GM12878 (cell line): Measurements from ENCODE around the gene C20orf202. TPM values are rescaled to one million over a fixed set of nuclear protein-coding genes. Genes with fewer than 3 reads are reported as not detected.

ENCODE experiments used
- ATAC-seq: fragments of 200-7000 bp; cut with Tn5 transposase; 3 replicates; pipeline ENCODE4 v1.9.1; 2020; ENCODE audit warnings: mild to moderate bottlenecking, moderate library complexity
- BruUV-seq: library from RNA; stranded (reverse); fragments of 400-500 nt; replicated peaks from 2 replicates; lab custom pipeline; 2021; lab: Mats Ljungman, UMichigan
- CTCF ChIA-PET: fragments of 300-600 bp; sonication (Branson Sonifier 250); formaldehyde crosslinking; extraction: SDS; loops from one replicate; lab custom pipeline; 2021; ENCODE audit warnings: inconsistent platforms; lab: Yijun Ruan, JAX
- POLR2A ChIA-PET: fragments of 350-600 bp; formaldehyde crosslinking; extraction: SDS; loops from one replicate; lab custom pipeline; 2021; ENCODE audit warnings: inconsistent platforms; lab: Charles Lee
- RAD21 ChIA-PET: fragments of 300-600 bp; sonication (Branson Sonifier 250); formaldehyde crosslinking; loops from one replicate; lab custom pipeline; 2023; ENCODE audit warnings: antibody characterized with exemption; ENCODE audit not compliant: unreplicated experiment; lab: Charles Lee
- SMC1A ChIA-PET: fragments of 300-600 bp; sonication (Branson Sonifier 250); formaldehyde crosslinking; loops from one replicate; lab custom pipeline; 2023; ENCODE audit not compliant: unreplicated experiment, uncharacterized antibody; lab: Charles Lee
- DNase-seq: peaks from one replicate; pipeline ENCODE4 v3.0.0-alpha.2; 2011; ENCODE audit warnings: low read depth, low spot score
- FAIRE-seq: peaks from 3 replicates; lab custom pipeline; 2011; peaks lifted over from hg19 to GRCh38; lab: Jason Lieb, UNC
- H2AFZ ChIP-seq: 2 replicates; pipeline ENCODE4 v1.6.0; 2011; ENCODE audit warnings: low read depth, low read length, control low read depth; ENCODE audit not compliant: control insufficient read depth
- H3K27ac ChIP-seq: 2 replicates; pipeline ENCODE4 v1.5.1; 2011; ENCODE audit warnings: control low read depth; ENCODE audit not compliant: control insufficient read depth, insufficient read depth
- H3K27me3 ChIP-seq, 2 experiments: replicated peaks in 1 of 2; 2 replicates each; pipeline versions ENCODE4 v1.6.0 to v1.6.1; 2011; ENCODE audit warnings: low read length in 1 of 2; ENCODE audit not compliant: control insufficient read depth in 2 of 2, insufficient read depth in 2 of 2
- H3K36me3 ChIP-seq, 2 experiments: 2 replicates each; pipeline ENCODE4 v1.5.1; 2011; ENCODE audit warnings: low read length in 1 of 2; ENCODE audit not compliant: control insufficient read depth in 2 of 2, insufficient read depth in 2 of 2
- H3K4me1 ChIP-seq: 2 replicates; pipeline ENCODE4 v1.6.1; 2011; ENCODE audit warnings: mild to moderate bottlenecking, low read length, moderate library complexity, mixed read lengths; ENCODE audit not compliant: control insufficient read depth, insufficient read depth
- H3K4me2 ChIP-seq: 2 replicates; pipeline ENCODE4 v1.6.0; 2011; ENCODE audit warnings: control low read depth; ENCODE audit not compliant: control insufficient read depth, insufficient read depth
- H3K4me3 ChIP-seq: fragments of 200-600 bp; sonication (generic); 2 replicates; pipeline ENCODE4 v1.5.1; 2016
- H3K79me2 ChIP-seq: 2 replicates; pipeline ENCODE4 v1.6.0; 2011; ENCODE audit warnings: low read length; ENCODE audit not compliant: control insufficient read depth, insufficient read depth
- H3K9ac ChIP-seq: 2 replicates; pipeline ENCODE4 v1.8.0; 2011; ENCODE audit warnings: low read length, control low read depth, mixed read lengths; ENCODE audit not compliant: control insufficient read depth, insufficient read depth
- H3K9me3 ChIP-seq: replicated peaks from 3 replicates; pipeline ENCODE4 v1.5.1; 2011; ENCODE audit warnings: mild to moderate bottlenecking, low read length; ENCODE audit not compliant: control insufficient read depth, insufficient read depth
- H4K20me1 ChIP-seq: 2 replicates; pipeline ENCODE4 v1.6.0; 2011; ENCODE audit not compliant: control insufficient read depth, insufficient read depth
- BACH1 ChIP-seq: fragments of 450-650 bp; IDR thresholded peaks from 2 replicates; pipeline ENCODE4 v1.6.1; 2017; ENCODE audit warnings: mild to moderate bottlenecking, borderline replicate concordance
- BMI1 ChIP-seq: fragments of 450-650 bp; IDR thresholded peaks from 2 replicates; pipeline ENCODE4 v1.6.1; 2016; ENCODE audit warnings: mild to moderate bottlenecking, moderate library complexity, borderline replicate concordance
- CUX1 ChIP-seq: IDR thresholded peaks from 2 replicates; pipeline ENCODE4 v1.6.1; 2012; ENCODE audit warnings: improper control_type of control experiment, low read depth, low read length; ENCODE audit not compliant: insufficient replicate concordance
- ESRRA ChIP-seq: IDR thresholded peaks from 2 replicates; pipeline ENCODE4 v1.6.1; 2012; ENCODE audit warnings: mild to moderate bottlenecking, low read length, improper control_type of control experiment
- FOS ChIP-seq: IDR thresholded peaks from 3 replicates; pipeline ENCODE4 v1.6.1; 2011; ENCODE audit warnings: borderline replicate concordance; ENCODE audit not compliant: insufficient read length; ENCODE audit errors: extremely low read depth
- FOXM1 ChIP-seq: IDR thresholded peaks from 2 replicates; pipeline ENCODE4 v1.6.1; 2012; ENCODE audit warnings: low read depth, mild to moderate bottlenecking, inconsistent platforms, low read length, moderate library complexity
- HDAC2 ChIP-seq: fragments of 200-600 bp; sonication (generic); IDR thresholded peaks from 2 replicates; pipeline ENCODE4 v1.6.1; 2017
- JUNB ChIP-seq: IDR thresholded peaks from 2 replicates; pipeline ENCODE4 v1.6.1; 2016; ENCODE audit warnings: antibody characterized with exemption, mild to moderate bottlenecking
- KDM1A ChIP-seq: fragments of 200-600 bp; sonication (generic); IDR thresholded peaks from 2 replicates; pipeline ENCODE4 v1.6.1; 2016; ENCODE audit warnings: borderline replicate concordance
- NBN ChIP-seq: fragments of 450-650 bp; IDR thresholded peaks from 2 replicates; pipeline ENCODE4 v1.6.1; 2016
- PRDM15 ChIP-seq: fragments of 450-650 bp; formaldehyde crosslinking; IDR thresholded peaks from 2 replicates; pipeline ENCODE4 v1.4.0; 2020; ENCODE audit warnings: mild to moderate bottlenecking, moderate library complexity
- RAD21 ChIP-seq: IDR thresholded peaks from 2 replicates; pipeline ENCODE4 v1.6.1; 2011; ENCODE audit warnings: mild to moderate bottlenecking, low read depth, low read length, moderate library complexity; ENCODE audit not compliant: insufficient read depth
- SREBF1 ChIP-seq: IDR thresholded peaks from 2 replicates; pipeline ENCODE4 v1.6.1; 2012; ENCODE audit warnings: mild to moderate bottlenecking, low read length
- STAT1 ChIP-seq: fragments of 450-650 bp; conservative IDR thresholded peaks from 2 replicates; pipeline ENCODE4 v1.6.1; 2014; ENCODE audit warnings: antibody characterized with exemption, mild to moderate bottlenecking
- ZBTB33 ChIP-seq: fragments of 450-650 bp; IDR thresholded peaks from 2 replicates; pipeline ENCODE4 v1.6.1; 2017; ENCODE audit warnings: mild to moderate bottlenecking
- WGBS: methylation state at CpG from one replicate; pipeline ENCODE4 v1.1.6; 2016; ENCODE audit warnings: low lambda C conversion rate; ENCODE audit not compliant: insufficient replicate concordance, insufficient coverage; ENCODE audit errors: missing lambda C conversion rate; 5-methylcytosine and 5-hydroxymethylcytosine counted together
- in situ Hi-C: fragments of 300-500 bp; cut with MboI; formaldehyde crosslinking; loops from 9 replicates; pipeline ENCODE4 v1.14.3; 2018; ENCODE audit warnings: mixed read lengths
- intact Hi-C: fragments of 100-400 bp; cut with micrococcal nuclease; formaldehyde crosslinking; loops from one replicate; pipeline ENCODE4 v1.14.2; 2022; ENCODE audit not compliant: unreplicated experiment
- polyA plus RNA-seq, 11 experiments: library from polyadenylated mRNA; depleted of rRNA in 4 of 11; unstranded in 6 of 11; stranded (reverse) in 5 of 11; fragments of >200 nt; fragmentation: Nextera tagmentation in 4 of 11; fragmentation: Illumina TruSeq in 1 of 11; extraction: Ambion mirVana in 4 of 11; extraction: Trizol in 1 of 11; gene quantifications; 1 replicate in 1 of 11; 2 replicates in 10 of 11; pipeline versions ENCODE4 v1.2.1 to v1.2.3, GENCODE V29; 2011 to 2016; ENCODE audit warnings: inconsistent platforms in 2 of 11, missing spikeins in 2 of 11, low read depth in 1 of 11
- total RNA-seq, 4 experiments: library from RNA; depleted of rRNA in 3 of 4; stranded (reverse); fragments of >200 nt in 3 of 4; fragmentation: Illumina TruSeq in 1 of 4; extraction: Trizol in 1 of 4; gene quantifications; 2 replicates each; pipeline versions ENCODE4 v1.2.1 to v1.2.3, GENCODE V29; 2013 to 2021

The C20orf202 gene
- total and polyA plus RNA-seq, 10 of the 15 experiments (the other 5 are each of a cell fraction or from before 2014, with no cell fraction given), result 0.04 TPM; not detected in 8

- Histone ChIP-seq H3K4me1 (no peaks in the 10 kb centered on the region), H3K27ac (no peak overlapping the region), H3K27me3 (peaks cover 0 to 2% of the 10 kb centered on the region in 2 experiments; a peak in 2 of 4 replicates), H3K79me2 (no peaks in the 10 kb centered on the region), H3K9ac (no peak overlapping the region), H2AFZ (no peak overlapping the region), H3K9me3 (no peaks in the 10 kb centered on the region), H3K36me3 (no peaks in the 10 kb centered on the region), H3K4me3 (no peak overlapping the region), H4K20me1 (no peaks in the 10 kb centered on the region), H3K4me2 (no peak overlapping the region)
- DNase-seq, result no peak
- POLR2A ChIA-PET, result no interaction called here
- in situ Hi-C loops, result no loop called here
- intact Hi-C loops, result no loop called here
- SMC1A ChIA-PET, result no interaction called here
- BruUV-seq, result no TSS peak
- FAIRE-seq, result no peak
- RAD21 ChIA-PET, result no interaction called here
- 20% methylated on average over 8 of the region's 30 CpGs for WGBS
- ATAC-seq, result peak; percentile 52; the same call in 2 of the 3 replicates
- CTCF ChIA-PET, result interaction anchor here (1.0 kb wide), 1 partner anchor 12 kb away, joined by 3 read pairs; no protein-coding TSS in a partner anchor
- TF ChIP-seq HDAC2 (no peak), PRDM15 (no peak), BMI1 (no peak), BACH1 (no peak), ESRRA (no peak), NBN (no peak), RAD21 (no peak), KDM1A (no peak), STAT1 (no peak), JUNB (no peak), FOXM1 (no peak), SREBF1 (no peak), FOS (no peak), CUX1 (no peak), ZBTB33 (no peak)
These were observed 22.1 kb downstream of the C20orf202 start for GRCh38 chr20:1225263-1225782.
